ENCODE measurements around the gene NSL1. TPM values are rescaled to one million over a fixed set of nuclear protein-coding genes. Genes with fewer than 3 reads are reported as not detected.
"Not testable (repeated sequence)": the region's sequence is repeated elsewhere in the genome, so short reads cannot be mapped to it uniquely, and the experiment has no call there.

Gene NSL1
- total RNA-seq: 10 to 100 TPM; 28.8 to 44.7 (median 32.6) TPM

GRCh38 chr1:212791676-212792395, at the start of gene NSL1, which contains the start of gene TATDN3:
Gene NSL1, minus strand, starts transcription at chr1:212791777. Its CDS starts 14 bp downstream, at chr1:212791763.
Gene TATDN3, plus strand, starts transcription at chr1:212791894. Its CDS starts 28 bp downstream, at chr1:212791922.
- TF ChIP-seq EP300 (IDR thresholded peaks at IDR 0.05) (peak; percentile 85 to 98), POLR2A (IDR thresholded peaks at IDR 0.05) (peak; percentile 58 to 76)
- TF ChIP-seq, protein P1, sequence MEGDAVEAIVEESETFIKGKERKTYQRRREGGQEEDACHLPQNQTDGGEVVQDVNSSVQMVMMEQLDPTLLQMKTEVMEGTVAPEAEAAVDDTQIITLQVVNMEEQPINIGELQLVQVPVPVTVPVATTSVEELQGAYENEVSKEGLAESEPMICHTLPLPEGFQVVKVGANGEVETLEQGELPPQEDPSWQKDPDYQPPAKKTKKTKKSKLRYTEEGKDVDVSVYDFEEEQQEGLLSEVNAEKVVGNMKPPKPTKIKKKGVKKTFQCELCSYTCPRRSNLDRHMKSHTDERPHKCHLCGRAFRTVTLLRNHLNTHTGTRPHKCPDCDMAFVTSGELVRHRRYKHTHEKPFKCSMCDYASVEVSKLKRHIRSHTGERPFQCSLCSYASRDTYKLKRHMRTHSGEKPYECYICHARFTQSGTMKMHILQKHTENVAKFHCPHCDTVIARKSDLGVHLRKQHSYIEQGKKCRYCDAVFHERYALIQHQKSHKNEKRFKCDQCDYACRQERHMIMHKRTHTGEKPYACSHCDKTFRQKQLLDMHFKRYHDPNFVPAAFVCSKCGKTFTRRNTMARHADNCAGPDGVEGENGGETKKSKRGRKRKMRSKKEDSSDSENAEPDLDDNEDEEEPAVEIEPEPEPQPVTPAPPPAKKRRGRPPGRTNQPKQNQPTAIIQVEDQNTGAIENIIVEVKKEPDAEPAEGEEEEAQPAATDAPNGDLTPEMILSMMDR (IDR thresholded peaks at IDR 0.05): peak in 1 of 5 experiments; percentile 27
- 0 to 1% methylated on average over 22 to 46 of the region's 46 CpGs for WGBS, 2 donors
- DNase-seq (ENCODE audit: low spot score in 2 of 2): peak; percentile 73 to 84
- peak within 1 kb of the TSS; percentile 61 to 92 (median 84) for H3K4me3 ChIP-seq
- H3K4me1 ChIP-seq: peaks cover 0 to 60% (median 14%) of the 10 kb centered on the region in 4 donors
- H3K36me3 ChIP-seq: peaks cover 0 to 17% (median under 1%) of the 10 kb centered on the region in 3 donors
- H3K9me3 ChIP-seq: no peaks in the 10 kb centered on the region
- H3K27me3 ChIP-seq: no peaks in the 10 kb centered on the region
- peak within 1 kb of the TSS; percentile 94 to 98 (median 98) for H3K27ac ChIP-seq

- TF ChIP-seq, protein P1 (IDR thresholded peaks at IDR 0.05): no peak
- no peak for TF ChIP-seq EP300 (IDR thresholded peaks at IDR 0.05)
- no peak for TF ChIP-seq POLR2A (IDR thresholded peaks at IDR 0.05)
- H3K27ac ChIP-seq: no peak overlapping the region
- H3K27me3 ChIP-seq: no peaks in the 10 kb centered on the region
- no peak overlapping the region for H3K4me3 ChIP-seq
- no peaks in the 10 kb centered on the region for H3K4me1 ChIP-seq
- no peaks in the 10 kb centered on the region for H3K9me3 ChIP-seq
- no peak for DNase-seq (ENCODE audit: low spot score in 2 of 2)
- H3K36me3 ChIP-seq: no peaks in the 10 kb centered on the region
- 91 to 99% methylated on average over 5 of the region's 5 CpGs for WGBS, 2 donors
Measured at GRCh38 chr1:212838145-212838544, 46.6 kb upstream of the NSL1 start.

DNA sequence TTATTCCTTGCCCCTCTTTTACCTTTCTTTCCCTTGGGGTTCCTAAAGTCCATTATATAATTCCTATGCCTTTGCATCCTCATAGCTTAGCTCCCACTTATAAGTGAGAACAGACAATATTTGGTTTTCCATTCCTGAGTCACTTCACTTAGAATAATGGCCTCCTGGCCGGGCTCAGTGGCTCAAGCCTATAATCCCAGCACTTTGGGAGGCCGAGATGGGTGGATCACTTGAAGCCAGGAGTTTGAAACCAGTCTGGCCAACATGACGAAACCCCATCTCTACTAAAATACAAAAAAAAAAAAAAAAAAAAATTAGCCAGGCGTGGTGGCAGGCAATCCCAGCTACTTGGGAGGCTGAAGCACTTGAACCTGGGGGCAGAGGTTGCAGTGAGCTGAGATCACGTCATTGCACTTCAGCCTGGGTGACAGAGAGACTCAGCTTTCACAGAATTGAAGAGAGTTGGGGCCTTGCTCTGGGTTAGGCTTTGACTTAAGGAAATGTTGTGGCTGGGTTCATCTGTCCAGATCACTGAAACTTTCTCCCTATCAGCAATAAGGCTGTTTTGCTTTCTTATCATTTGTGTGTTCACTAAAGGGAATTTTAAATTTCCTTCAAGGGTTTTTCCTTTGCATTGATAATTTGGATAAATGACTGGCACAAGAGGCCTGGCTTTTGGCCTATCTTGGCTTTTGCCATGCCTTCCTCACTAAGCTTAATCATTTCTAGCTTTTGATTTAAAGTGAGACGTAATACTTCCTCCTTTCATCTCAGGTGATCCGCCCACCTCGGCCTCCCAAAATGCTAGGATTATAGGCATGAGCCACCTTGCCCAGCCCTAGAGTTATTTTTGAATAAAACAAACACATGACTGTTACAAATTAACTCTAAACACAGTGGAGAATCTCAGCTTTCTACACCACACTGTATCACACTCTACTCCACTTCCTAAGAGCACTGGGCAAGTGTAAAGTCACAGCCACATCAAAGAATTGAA, 41.9 kb upstream of the NSL1 start:
- H3K9me3 ChIP-seq; H3K4me3 ChIP-seq; H3K36me3 ChIP-seq; DNase-seq (ENCODE audit: low spot score in 2 of 2); H3K4me1 ChIP-seq; H3K27me3 ChIP-seq: not testable (repeated sequence)
- peak overlapping the region in 1 of 4 donors; percentile 17 for H3K27ac ChIP-seq
- WGBS, 2 donors: 85 to 88% methylated on average over 8 of the region's 8 CpGs

DNA sequence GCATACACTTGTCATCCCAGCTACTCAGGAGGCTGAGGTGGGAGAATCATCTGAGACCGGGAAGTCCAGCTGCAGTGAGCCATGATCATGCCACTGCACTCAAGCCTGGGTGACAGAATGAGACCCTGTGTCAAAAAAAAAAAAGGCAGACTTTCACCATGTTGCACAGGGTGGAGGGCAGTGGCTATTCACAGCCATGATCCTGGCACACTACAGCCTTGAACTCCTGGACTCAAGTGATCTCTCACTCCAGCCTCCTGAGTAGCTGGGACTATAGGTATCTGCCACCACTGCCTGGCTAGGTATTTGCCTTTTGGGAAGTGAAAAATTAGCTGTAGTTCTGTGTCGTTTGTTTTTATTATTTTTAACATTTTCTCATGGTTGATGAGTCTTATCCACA, 36.8 kb upstream of the NSL1 start:
- WGBS, 2 donors: 76 to 81% methylated on average over 2 of the region's 2 CpGs
- DNase-seq (ENCODE audit: low spot score in 2 of 2): no peak
- H3K27me3 ChIP-seq: no peaks in the 10 kb centered on the region
- no peaks in the 10 kb centered on the region for H3K4me1 ChIP-seq
- no peak overlapping the region for H3K27ac ChIP-seq
- H3K36me3 ChIP-seq: peaks cover 0 to 5% (median 0%) of the 10 kb centered on the region in 3 donors
- no peak overlapping the region for H3K4me3 ChIP-seq
- no peak for TF ChIP-seq POLR2A (IDR thresholded peaks at IDR 0.05)
- TF ChIP-seq, protein P1 (IDR thresholded peaks at IDR 0.05): no peak
- no peak for TF ChIP-seq EP300 (IDR thresholded peaks at IDR 0.05)
- peaks cover 0 to 14% (median 0%) of the 10 kb centered on the region in 4 donors for H3K9me3 ChIP-seq

DNA sequence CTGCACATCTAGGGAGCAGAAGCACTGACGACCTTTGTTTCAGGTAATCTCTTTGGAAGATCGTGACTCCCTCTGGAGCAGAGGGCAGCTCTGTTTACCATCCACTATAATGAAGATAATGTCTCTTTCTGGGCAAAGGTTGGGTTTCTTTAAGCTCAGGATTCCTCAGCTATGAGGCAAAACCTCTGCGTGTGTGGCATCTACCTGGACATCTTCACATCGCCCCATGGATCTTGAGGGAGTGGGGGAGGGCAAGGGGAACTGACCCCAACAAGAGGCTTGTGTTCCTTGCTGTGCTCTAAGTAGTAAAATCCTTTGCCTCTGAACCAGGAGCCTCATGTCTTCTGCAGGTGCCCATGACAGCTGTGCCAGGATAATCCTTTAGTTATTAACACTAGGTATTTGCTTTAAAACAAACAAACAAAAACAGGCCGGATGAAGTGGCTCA, 36.3 kb upstream of the NSL1 start:
- H3K4me1 ChIP-seq: no peaks in the 10 kb centered on the region
- no peak overlapping the region for H3K4me3 ChIP-seq
- H3K27ac ChIP-seq: no peak overlapping the region
- TF ChIP-seq POLR2A (IDR thresholded peaks at IDR 0.05): no peak
- TF ChIP-seq, protein P1 (IDR thresholded peaks at IDR 0.05): no peak
- no peak for TF ChIP-seq EP300 (IDR thresholded peaks at IDR 0.05)
- WGBS, 2 donors: 88 to 89% methylated on average over 5 of the region's 5 CpGs
- H3K36me3 ChIP-seq: peaks cover 0 to 5% (median 0%) of the 10 kb centered on the region in 3 donors
- H3K27me3 ChIP-seq: no peaks in the 10 kb centered on the region
- DNase-seq (ENCODE audit: low spot score in 2 of 2): no peak
- peaks cover 0 to 14% (median 0%) of the 10 kb centered on the region in 4 donors for H3K9me3 ChIP-seq

Data from tibial nerve (tissue), 4 donors.